Measurements from ENCODE around the gene GSN. TPM values are rescaled to one million over a fixed set of nuclear protein-coding genes. Genes with fewer than 3 reads are reported as not detected.
A peak's percentile ranks its signal among the peaks of the same experiment; 100 is the strongest.

GSN gene
- polyA plus RNA-seq, 2 of the 4 experiments (the other 2 are of a cell fraction): 33.7 to 77.2 TPM

- no peak for DNase-seq (ENCODE audit: low read depth in 1 of 2, low spot score in 1 of 2)
- TF ChIP-seq RCOR1 (IDR thresholded peaks at IDR 0.05; ENCODE audit: low read depth, low read length): no peak
- peak in 1 of 2 experiments; percentile 13; a peak in 1 of 5 replicates for TF ChIP-seq JUN (IDR thresholded peaks at IDR 0.05)
- peak in 1 of 2 experiments; percentile 5; a peak in 2 of 6 replicates for ATAC-seq
- ChIA-PET CTCF (interaction anchor here (0.6 to 14.9 kb wide), 5 partner anchors 10 to 467 kb away, joined by 3 to 410 read pairs (median 62); no protein-coding TSS in a partner anchor), POLR2A (no interaction called here)
- H3K4me3 ChIP-seq: peak overlapping the region; percentile 6; the same call in 1 of the 3 replicates
- H3K27ac ChIP-seq: peak overlapping the region; percentile 90 to 92
- FAIRE-seq: no peak
- H3K4me1 ChIP-seq: peaks cover 73% of the 10 kb centered on the region
- no peaks in the 10 kb centered on the region for H3K9me3 ChIP-seq
- WGBS (ENCODE audit: missing lambda C conversion rate): 44% methylated on average over 8 of the region's 10 CpGs
- H3K4me2 ChIP-seq: peak overlapping the region; percentile 70
These were observed 54.9 kb downstream of the GSN start for GRCh38 chr9:121322737-121323448.

GRCh38 chr9:121323449-121324151 is 55.6 kb downstream of the GSN start:
- peak overlapping the region; percentile 90 to 92 for H3K27ac ChIP-seq
- CTCF ChIA-PET: interaction anchor here (0.6 to 14.9 kb wide), 6 partner anchors 9 to 468 kb away, joined by 3 to 410 read pairs (median 34); no protein-coding TSS in a partner anchor
- H3K4me3 ChIP-seq: no peak overlapping the region
- WGBS (ENCODE audit: missing lambda C conversion rate): 93% methylated on average over 10 of the region's 10 CpGs
- POLR2A ChIA-PET: no interaction called here
- FAIRE-seq (no peak), ATAC-seq (no peak), DNase-seq (ENCODE audit: low read depth in 1 of 2, low spot score in 1 of 2) (no peak)
- H3K9me3 ChIP-seq: no peaks in the 10 kb centered on the region
- H3K4me1 ChIP-seq: peaks cover 68% of the 10 kb centered on the region
- peak overlapping the region; percentile 70; the same call in 2 of the 3 replicates for H3K4me2 ChIP-seq
- no peak for TF ChIP-seq EHF (CRISPR knock-in tag; IDR thresholded peaks at IDR 0.05)
- no peak for TF ChIP-seq RCOR1 (IDR thresholded peaks at IDR 0.05; ENCODE audit: low read depth, low read length)
- TF ChIP-seq MAFK (IDR thresholded peaks at IDR 0.05; ENCODE audit: partially characterized antibody): peak; percentile 95

DNA sequence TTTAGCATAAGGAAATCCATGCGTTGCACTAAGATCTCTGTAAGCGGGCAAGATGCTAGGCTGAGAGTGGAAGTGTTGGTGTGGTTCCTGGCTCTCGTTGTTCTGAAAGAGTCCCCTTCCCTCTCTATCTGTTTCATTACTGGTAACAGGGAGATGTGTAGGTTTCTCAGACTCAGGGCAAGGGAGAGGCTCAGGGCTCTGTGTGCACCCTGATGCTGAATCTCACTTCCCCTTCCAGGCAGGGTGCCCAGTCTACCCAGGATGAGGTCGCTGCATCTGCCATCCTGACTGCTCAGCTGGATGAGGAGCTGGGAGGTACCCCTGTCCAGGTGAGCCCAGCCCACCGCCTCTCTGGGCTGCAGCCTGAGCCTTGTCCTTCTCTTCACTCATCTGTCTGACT is 56.4 kb downstream of the GSN start:
- Histone ChIP-seq H3K4me3 (no peak overlapping the region), H3K9me3 (no peaks in the 10 kb centered on the region), H3K4me1 (peaks cover 63% of the 10 kb centered on the region), H3K27ac (peak overlapping the region; percentile 90 to 92; a peak in 5 of 6 replicates), H3K4me2 (no peak overlapping the region)
- WGBS (ENCODE audit: missing lambda C conversion rate): 94% methylated on average over 5 of the region's 5 CpGs
- no peak for TF ChIP-seq JUN (IDR thresholded peaks at IDR 0.05)
- TF ChIP-seq, protein P1, sequence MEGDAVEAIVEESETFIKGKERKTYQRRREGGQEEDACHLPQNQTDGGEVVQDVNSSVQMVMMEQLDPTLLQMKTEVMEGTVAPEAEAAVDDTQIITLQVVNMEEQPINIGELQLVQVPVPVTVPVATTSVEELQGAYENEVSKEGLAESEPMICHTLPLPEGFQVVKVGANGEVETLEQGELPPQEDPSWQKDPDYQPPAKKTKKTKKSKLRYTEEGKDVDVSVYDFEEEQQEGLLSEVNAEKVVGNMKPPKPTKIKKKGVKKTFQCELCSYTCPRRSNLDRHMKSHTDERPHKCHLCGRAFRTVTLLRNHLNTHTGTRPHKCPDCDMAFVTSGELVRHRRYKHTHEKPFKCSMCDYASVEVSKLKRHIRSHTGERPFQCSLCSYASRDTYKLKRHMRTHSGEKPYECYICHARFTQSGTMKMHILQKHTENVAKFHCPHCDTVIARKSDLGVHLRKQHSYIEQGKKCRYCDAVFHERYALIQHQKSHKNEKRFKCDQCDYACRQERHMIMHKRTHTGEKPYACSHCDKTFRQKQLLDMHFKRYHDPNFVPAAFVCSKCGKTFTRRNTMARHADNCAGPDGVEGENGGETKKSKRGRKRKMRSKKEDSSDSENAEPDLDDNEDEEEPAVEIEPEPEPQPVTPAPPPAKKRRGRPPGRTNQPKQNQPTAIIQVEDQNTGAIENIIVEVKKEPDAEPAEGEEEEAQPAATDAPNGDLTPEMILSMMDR (IDR thresholded peaks at IDR 0.05): no peak
- CTCF ChIA-PET: interaction anchor here (0.6 to 14.9 kb wide), 3 partner anchors 21 to 344 kb away, joined by 3 to 301 read pairs (median 5); no protein-coding TSS in a partner anchor
- POLR2A ChIA-PET: no interaction called here
- DNase-seq (ENCODE audit: low read depth in 1 of 2, low spot score in 1 of 2) (no peak), ATAC-seq (no peak), FAIRE-seq (no peak)

- H3K4me1 ChIP-seq: peaks cover 63% of the 10 kb centered on the region
- 76% methylated on average over 2 of the region's 2 CpGs for WGBS (ENCODE audit: missing lambda C conversion rate)
- TF ChIP-seq, protein P2, sequence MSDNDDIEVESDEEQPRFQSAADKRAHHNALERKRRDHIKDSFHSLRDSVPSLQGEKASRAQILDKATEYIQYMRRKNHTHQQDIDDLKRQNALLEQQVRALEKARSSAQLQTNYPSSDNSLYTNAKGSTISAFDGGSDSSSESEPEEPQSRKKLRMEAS (IDR thresholded peaks at IDR 0.05): no peak
- no peak for TF ChIP-seq MAFK (IDR thresholded peaks at IDR 0.05; ENCODE audit: partially characterized antibody)
- TF ChIP-seq HDAC2 (IDR thresholded peaks at IDR 0.05): no peak
- no peak for TF ChIP-seq PBX3 (IDR thresholded peaks at IDR 0.05)
- TF ChIP-seq TP53 (CRISPR knock-in tag; IDR thresholded peaks at IDR 0.05): no peak
- no peak for TF ChIP-seq POLR2AphosphoS2 (conservative IDR thresholded peaks at IDR 0.05; ENCODE audit: low read length)
- no peak for TF ChIP-seq JUNB (IDR thresholded peaks at IDR 0.05)
- no peak for TF ChIP-seq ZFP36 (IDR thresholded peaks at IDR 0.05; ENCODE audit: borderline replicate concordance, partially characterized antibody)
- no peak for TF ChIP-seq HMGXB4 (CRISPR knock-in tag; IDR thresholded peaks at IDR 0.05; ENCODE audit: borderline replicate concordance)
- TF ChIP-seq CBX2 (IDR thresholded peaks at IDR 0.05; ENCODE audit: borderline replicate concordance, low read depth): no peak
- no peak for TF ChIP-seq HES2 (IDR thresholded peaks at IDR 0.05)
- TF ChIP-seq POLR2A (IDR thresholded peaks at IDR 0.05; ENCODE audit: low read length): no peak
- TF ChIP-seq CEBPB (IDR thresholded peaks at IDR 0.05): no peak
- TF ChIP-seq HOXB5 (CRISPR knock-in tag; IDR thresholded peaks at IDR 0.05): no peak
- no peak for TF ChIP-seq NFE2L2 (conservative IDR thresholded peaks at IDR 0.05; ENCODE audit: low read length)
- ATAC-seq: no peak
- CTCF ChIA-PET: interaction anchor here (1.2 to 14.9 kb wide), 2 partner anchors 21 to 52 kb away, joined by 3 to 301 read pairs; no protein-coding TSS in a partner anchor
- DNase-seq (ENCODE audit: low read depth in 1 of 2, low spot score in 1 of 2): no peak
- peak overlapping the region; percentile 90 to 92; a peak in 5 of 6 replicates for H3K27ac ChIP-seq
- no peaks in the 10 kb centered on the region for H3K9me3 ChIP-seq
- H3K4me2 ChIP-seq: no peak overlapping the region
- H3K4me3 ChIP-seq: no peak overlapping the region
- FAIRE-seq: no peak
- POLR2A ChIA-PET: no interaction called here
These were observed 56.8 kb downstream of the GSN start for GRCh38 chr9:121324755-121325154.

Measured in A549 (cell line).